Chondrocyte (in vitro differentiated cells): ENCODE results near the gene PIP. TPM values are rescaled to one million over a fixed set of nuclear protein-coding genes. Genes with fewer than 3 reads are reported as not detected.
"Not testable (repeated sequence)": the region's sequence is repeated elsewhere in the genome, so short reads cannot be mapped to it uniquely, and the experiment has no call there.

ENCODE experiments used
- DNase-seq: peaks from one replicate; pipeline ENCODE4 v3.0.0; 2021; ENCODE audit warnings: mixed read lengths, low spot score
- H3K27ac Mint-ChIP-seq: one replicate; pipeline ENCODE4 v1.8.0; 2021; ENCODE audit warnings: mild to moderate bottlenecking, moderate library complexity, mixed read lengths; ENCODE audit not compliant: unreplicated experiment
- H3K27me3 Mint-ChIP-seq: 2 replicates; pipeline ENCODE4 v1.8.0; 2021; ENCODE audit warnings: low read depth, mixed read lengths
- H3K36me3 Mint-ChIP-seq: 2 replicates; pipeline ENCODE4 v1.8.0; 2021; ENCODE audit warnings: low read depth, mixed read lengths
- H3K4me1 Mint-ChIP-seq: 2 replicates; pipeline ENCODE4 v1.8.0; 2021; ENCODE audit warnings: low read depth, mild to moderate bottlenecking, mixed read lengths
- H3K4me3 Mint-ChIP-seq: one replicate; pipeline ENCODE4 v1.8.0; 2021; ENCODE audit warnings: mild to moderate bottlenecking, moderate library complexity, mixed read lengths; ENCODE audit not compliant: unreplicated experiment
- H3K9me3 Mint-ChIP-seq: 2 replicates; pipeline ENCODE4 v1.8.0; 2021; ENCODE audit warnings: low read depth, mixed read lengths
- CTCF ChIP-seq: fragments of 200-600 bp; sonication (generic); IDR thresholded peaks from 2 replicates; pipeline ENCODE4 v1.5.0; 2021; ENCODE audit warnings: antibody characterized with exemption, mild to moderate bottlenecking, moderate library complexity
- total RNA-seq: library from RNA; stranded (reverse); gene quantifications from 3 replicates; pipeline ENCODE4 v1.2.1, GENCODE V29; 2021

The PIP gene
- total RNA-seq, 1 donor from 2014 or later: not detected

- no peaks in the 10 kb centered on the region for H3K36me3 Mint-ChIP-seq
- TF ChIP-seq CTCF: no peak
- H3K4me1 Mint-ChIP-seq: no peaks in the 10 kb centered on the region
- DNase-seq: no peak
- no peak overlapping the region for H3K4me3 Mint-ChIP-seq
- H3K9me3 Mint-ChIP-seq: peaks cover 51% of the 10 kb centered on the region
- no peaks in the 10 kb centered on the region for H3K27me3 Mint-ChIP-seq
- no peak overlapping the region for H3K27ac Mint-ChIP-seq
These were observed 14.5 kb upstream of the PIP start for GRCh38 chr7:143117395-143117794.

GRCh38 chr7:143120691-143121405 lies 11.0 kb upstream of the PIP start:
- Mint-ChIP-seq H3K27me3 (no peaks in the 10 kb centered on the region), H3K36me3 (no peaks in the 10 kb centered on the region), H3K27ac (no peak overlapping the region), H3K4me3 (no peak overlapping the region), H3K4me1 (no peaks in the 10 kb centered on the region), H3K9me3 (peaks cover 50% of the 10 kb centered on the region)
- no peak for TF ChIP-seq CTCF
- DNase-seq: no peak

- H3K4me1 Mint-ChIP-seq, H3K4me3 Mint-ChIP-seq, H3K27ac Mint-ChIP-seq, H3K27me3 Mint-ChIP-seq, H3K36me3 Mint-ChIP-seq, DNase-seq: not testable (repeated sequence)
- H3K9me3 Mint-ChIP-seq: peaks cover 39% of the 10 kb centered on the region
These were observed 8.6 kb upstream of the PIP start for GRCh38 chr7:143123326-143123725.

- peaks cover 2% of the 10 kb centered on the region for H3K27me3 Mint-ChIP-seq
- TF ChIP-seq CTCF: no peak
- H3K27ac Mint-ChIP-seq: no peak overlapping the region
- no peaks in the 10 kb centered on the region for H3K36me3 Mint-ChIP-seq
- H3K4me1 Mint-ChIP-seq: no peaks in the 10 kb centered on the region
- no peak overlapping the region for H3K4me3 Mint-ChIP-seq
- H3K9me3 Mint-ChIP-seq: peaks cover 24% of the 10 kb centered on the region
- no peak for DNase-seq
These were observed 5.7 kb upstream of the PIP start for GRCh38 chr7:143126146-143126545.

- Mint-ChIP-seq H3K9me3 (peaks cover 12% of the 10 kb centered on the region), H3K36me3 (no peaks in the 10 kb centered on the region), H3K4me1 (no peaks in the 10 kb centered on the region), H3K27me3 (peaks cover 2% of the 10 kb centered on the region), H3K4me3 (no peak overlapping the region), H3K27ac (no peak overlapping the region)
- DNase-seq: no peak
- TF ChIP-seq CTCF: no peak
These were observed 2.8 kb upstream of the PIP start for GRCh38 chr7:143129051-143129450.

GRCh38 chr7:143129477-143129876 lies 2.4 kb upstream of the PIP start:
- TF ChIP-seq CTCF: no peak
- Mint-ChIP-seq H3K9me3 (peaks cover 11% of the 10 kb centered on the region), H3K27me3 (peaks cover 2% of the 10 kb centered on the region), H3K36me3 (no peaks in the 10 kb centered on the region), H3K4me3 (no peak overlapping the region), H3K4me1 (no peaks in the 10 kb centered on the region), H3K27ac (no peak overlapping the region)
- no peak for DNase-seq
